AML-193 (cell line): ENCODE data around the gene RAB6B.
"Not testable (repeated sequence)": the region's sequence is repeated elsewhere in the genome, so short reads cannot be mapped to it uniquely, and the experiment has no call there.

Source experiments
- DNase-seq, 2 experiments: peaks; one replicate each; lab custom pipeline; 2025; lab: John Stamatoyannopoulos, UW

The RAB6B gene

GRCh38 chr3:133812872-133813271, 82.8 kb downstream of the RAB6B start:
- DNase-seq, result no peak

- DNase-seq, result peak; percentile 94 to 97
Observed at GRCh38 chr3:133805702-133806475, 89.8 kb downstream of the RAB6B start, which contains the start of gene SRPRB. Gene SRPRB (plus strand): TSS chr3:133805815. CDS start chr3:133805849, 34 bp downstream.

- no peak for DNase-seq
Observed at GRCh38 chr3:133805384-133805701, 90.3 kb downstream of the RAB6B start.

DNA sequence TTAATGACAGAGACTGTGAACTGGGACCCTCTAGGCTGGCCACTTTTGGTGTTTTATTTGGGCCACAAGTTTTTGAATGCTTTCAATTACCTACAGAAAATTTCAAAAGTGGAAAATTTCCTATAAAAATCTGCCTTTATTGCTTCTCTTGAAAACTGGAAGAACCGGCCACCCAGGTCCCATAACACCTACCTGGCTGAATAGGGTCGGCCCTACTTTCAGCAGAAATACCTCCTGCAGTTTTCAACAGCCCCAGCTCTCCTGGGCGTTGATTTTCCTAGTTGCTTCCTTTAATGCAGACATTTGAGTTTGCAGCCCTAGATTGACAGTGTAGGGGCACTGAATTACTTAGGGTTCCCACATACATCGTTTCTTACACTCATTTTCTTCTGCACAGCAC, 90.8 kb downstream of the RAB6B start:
- DNase-seq, result no peak

- no peak for DNase-seq
Observed at GRCh38 chr3:133803469-133803868, 92.2 kb downstream of the RAB6B start.

DNA sequence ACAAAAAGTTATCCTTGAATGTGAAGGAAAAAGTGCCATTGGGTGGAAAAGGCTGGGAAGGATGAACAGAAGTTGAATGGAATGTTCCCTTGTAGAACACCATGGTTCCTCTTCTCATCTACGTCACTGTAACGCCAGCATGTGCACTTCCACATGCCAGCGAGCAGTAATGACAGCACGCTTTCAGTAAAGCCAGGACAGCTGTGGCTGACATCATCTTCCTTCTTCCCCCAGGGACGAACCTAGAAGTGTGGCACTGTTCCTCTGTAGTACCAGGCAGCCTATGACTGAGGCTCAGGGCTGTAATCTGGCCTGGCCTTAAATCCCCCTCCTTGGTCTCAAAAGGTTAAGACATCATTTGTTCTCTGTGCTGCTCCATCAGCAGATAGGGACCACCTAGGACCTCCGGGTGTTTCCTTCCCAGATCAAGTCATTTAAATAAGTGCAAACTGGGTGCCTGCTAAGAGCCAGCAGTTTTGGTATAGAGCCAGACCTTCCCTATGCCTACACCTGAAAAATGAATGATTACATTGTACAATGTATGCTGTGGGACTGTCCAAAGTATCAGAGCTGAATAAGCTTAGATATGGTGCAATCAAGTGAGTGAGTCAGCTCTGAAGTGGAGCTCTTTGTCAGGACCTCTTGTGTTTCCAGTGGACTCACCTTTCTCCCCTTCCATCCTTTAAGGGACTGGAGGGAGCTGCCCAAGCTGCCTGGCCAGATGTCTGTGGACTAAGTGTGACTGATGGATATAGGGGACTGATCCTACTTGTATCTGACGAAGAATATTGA, 95.7 kb downstream of the RAB6B start:
- no peak for DNase-seq

- DNase-seq, result no peak
Observed at GRCh38 chr3:133797396-133798105, 98.1 kb downstream of the RAB6B start.

DNA sequence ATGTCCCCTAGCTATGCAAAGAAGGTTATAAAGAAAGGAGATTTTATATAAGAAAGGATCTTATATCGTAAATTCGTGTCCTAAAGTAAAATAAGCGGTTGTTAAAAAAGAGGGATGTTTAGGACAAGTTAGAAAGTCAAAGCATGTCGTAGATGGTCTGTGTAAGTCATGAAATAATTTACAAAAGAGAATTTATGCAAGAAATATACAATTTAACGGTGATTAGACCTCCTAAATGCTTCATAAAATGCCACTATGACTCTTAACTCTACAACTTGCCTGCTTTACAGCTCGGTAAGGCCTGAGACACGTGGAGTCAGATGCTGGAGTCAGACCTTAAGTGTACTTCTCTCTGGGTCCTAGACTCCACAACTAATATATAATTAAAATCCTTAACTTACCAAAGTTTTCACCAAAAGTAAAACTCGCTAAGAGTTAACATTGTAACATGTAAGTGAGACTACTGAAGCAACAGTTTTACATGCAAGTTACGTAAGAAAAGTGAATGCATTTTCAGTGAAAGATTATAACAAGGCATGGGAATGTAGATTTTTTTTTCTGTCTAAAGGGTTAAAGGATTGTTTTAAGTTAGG, 103.4 kb downstream of the RAB6B start:
- no peak for DNase-seq

GRCh38 chr3:133788024-133788423, 107.7 kb downstream of the RAB6B start:
- no peak for DNase-seq

DNA sequence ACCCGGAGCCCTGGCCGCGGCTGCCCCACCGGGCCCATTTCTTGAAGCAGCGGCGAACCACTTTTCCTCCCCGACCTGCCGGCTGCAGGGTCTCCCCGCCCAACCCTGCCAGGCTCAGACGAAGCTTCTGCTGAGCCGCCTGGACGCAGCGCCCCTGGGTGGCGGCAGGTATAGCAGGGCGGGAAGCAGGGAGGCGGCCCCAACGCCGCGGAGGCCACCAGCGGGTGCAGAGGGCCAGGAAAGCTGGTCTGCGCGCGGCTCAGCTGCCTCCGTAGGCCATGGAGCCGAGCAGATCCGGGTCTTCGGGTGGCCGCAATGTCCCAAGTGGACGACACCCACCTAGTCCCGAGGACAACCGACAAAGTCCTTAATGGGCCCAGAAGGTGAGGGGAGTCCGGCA, 111.9 kb downstream of the RAB6B start:
- no peak for DNase-seq

- DNase-seq, result no peak
Observed at GRCh38 chr3:133782454-133782853, 113.2 kb downstream of the RAB6B start.

- DNase-seq, result no peak
Observed at GRCh38 chr3:133781570-133781969, 114.1 kb downstream of the RAB6B start.

- not testable (repeated sequence) for DNase-seq
Observed at GRCh38 chr3:133780756-133781155, 114.9 kb downstream of the RAB6B start.

DNA sequence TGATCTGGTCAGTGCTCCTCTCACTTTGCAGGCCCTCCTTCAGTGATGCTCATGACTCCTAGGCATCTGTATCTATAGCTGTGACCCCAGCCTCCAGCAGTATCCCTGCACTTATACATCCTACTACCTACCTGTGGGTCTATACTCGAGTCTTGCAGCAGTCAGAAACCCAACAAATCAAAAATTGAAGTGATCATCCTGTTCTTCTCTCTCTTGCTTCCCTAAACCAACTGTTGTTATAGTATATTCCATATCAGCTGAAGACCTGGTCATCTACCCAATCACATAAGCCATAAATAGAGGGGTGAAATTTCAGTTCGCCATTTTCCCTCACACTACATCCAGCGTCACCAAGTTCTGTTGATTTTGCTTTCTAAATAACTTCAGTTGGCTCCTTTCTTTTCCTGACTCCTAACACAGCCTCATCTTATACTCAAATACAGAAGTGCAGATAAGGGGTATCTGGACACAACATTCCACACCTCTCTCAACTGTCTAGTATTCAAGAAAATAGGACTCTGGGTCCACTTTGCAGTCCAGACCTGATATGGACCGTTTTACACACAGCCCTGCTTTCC, 116.0 kb downstream of the RAB6B start:
- DNase-seq, result no peak

DNA sequence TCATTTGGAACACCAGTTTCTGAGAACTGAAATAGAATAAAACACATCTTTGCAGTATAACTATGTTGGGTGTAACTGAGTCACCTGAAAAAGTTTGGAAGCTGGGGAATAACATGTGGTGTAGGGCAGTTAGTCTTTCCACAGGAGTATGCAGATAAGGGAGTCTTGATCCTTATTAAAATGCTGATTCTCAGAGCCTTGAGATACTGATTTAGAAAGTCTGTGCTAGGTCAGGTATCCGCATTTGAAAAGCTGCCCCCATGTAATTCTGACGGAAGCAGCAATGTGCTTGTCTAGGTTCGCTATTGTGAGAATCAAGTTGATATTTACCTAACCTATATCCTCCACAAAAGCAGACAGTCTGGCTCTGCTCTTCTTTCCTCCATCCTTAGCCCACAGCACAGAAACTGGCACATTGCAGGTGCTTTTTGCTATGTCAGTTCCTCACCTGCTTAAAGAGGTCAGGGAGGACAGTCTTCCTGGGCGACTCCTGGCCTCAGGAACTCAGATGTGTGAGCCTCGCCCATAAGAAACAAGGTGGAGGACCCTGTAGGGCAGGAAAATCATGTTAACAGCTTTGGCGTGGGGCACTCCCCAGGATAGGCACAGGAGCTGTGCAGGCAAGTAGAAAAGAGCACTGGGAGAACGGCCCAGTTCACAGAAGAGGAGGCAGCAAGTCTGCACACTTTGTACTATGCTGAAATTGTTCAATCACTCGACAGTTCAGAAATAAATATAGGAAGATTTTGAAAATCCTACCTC, 117.7 kb downstream of the RAB6B start:
- no peak for DNase-seq

DNA sequence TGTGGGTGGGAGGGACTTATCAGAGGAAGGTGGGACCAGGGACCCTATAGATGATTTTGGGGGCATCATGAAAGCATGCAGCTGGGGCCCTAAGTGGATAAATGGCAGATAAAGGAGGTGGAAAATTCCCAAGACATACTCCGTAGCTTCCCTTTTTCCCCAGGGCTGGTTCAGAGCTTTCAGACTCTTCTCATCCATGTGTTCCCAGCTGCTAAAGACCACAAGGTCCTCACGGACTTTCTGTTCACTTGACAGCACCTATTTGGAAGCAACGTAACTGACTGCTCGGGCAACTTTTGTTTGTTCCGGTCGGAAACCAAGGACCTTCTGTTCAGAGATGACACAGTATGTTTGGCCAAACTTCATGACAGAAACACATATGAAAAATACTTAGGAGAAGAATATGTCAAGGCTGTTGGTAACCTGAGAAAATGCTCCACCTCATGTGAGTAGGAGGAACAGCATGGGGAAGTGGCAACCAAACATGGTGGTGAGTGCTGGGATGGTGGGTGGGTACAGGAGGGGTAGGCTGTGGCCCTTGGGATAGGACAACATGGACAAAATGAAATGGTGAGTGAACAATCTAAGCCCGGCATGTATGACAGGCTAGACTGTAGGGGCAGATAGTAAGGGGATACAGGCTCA, 118.8 kb downstream of the RAB6B start:
- DNase-seq, result no peak

DNA sequence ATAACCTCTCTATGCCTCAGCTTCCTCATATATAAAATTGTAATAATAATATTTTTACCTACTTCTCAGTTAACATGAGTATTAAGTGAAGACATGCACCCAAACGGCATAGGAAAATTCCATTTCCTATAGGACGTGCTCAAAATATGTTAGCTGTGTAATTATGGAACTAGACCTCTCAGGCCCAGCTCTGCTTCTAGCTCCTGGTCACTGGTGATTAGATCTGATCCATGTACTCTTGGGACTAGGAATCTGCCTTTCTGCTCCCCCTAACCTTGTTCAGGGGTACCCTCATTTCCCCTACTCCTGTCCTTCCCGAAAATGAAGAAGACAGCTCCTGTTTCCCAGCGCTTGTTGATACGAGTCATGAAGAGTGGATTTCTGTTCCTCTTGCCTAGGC, 119.8 kb downstream of the RAB6B start:
- no peak for DNase-seq

- DNase-seq, result no peak
Observed at GRCh38 chr3:133775309-133775708, 120.4 kb downstream of the RAB6B start.
